Measurements from ENCODE around the gene P4HA3.
"Not testable (repeated sequence)": the region's sequence is repeated elsewhere in the genome, so short reads cannot be mapped to it uniquely, and the experiment has no call there.

P4HA3 gene

GRCh38 chr11:74311352-74311926, at the start of gene P4HA3:
Gene P4HA3 (minus strand): TSS chr11:74311640. CDS start chr11:74311611, 29 bp downstream.
- peak; percentile 23 for DNase-seq

GRCh38 chr11:74357449-74357848, 46.0 kb upstream of the P4HA3 start:
- no peak for DNase-seq

DNA sequence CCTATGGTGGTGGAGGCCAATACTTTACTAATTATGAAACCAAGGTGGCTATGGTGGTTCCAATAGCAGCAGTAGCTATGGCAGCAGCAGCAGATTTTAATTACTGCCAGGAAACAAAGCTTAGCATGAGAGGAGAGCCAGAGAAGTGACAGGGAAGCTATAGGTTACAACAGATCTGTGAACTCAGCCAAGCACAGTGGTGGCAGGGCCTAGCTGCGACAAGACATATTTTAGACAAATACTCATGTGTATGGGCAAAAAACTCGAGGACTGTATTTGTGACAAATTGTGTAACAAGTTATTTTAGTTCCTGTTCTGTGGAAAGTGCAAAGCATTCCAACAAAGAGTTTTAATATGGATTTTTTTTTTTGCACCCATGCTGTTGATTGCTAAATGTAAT, 44.2 kb upstream of the P4HA3 start:
- DNase-seq, result no peak

- no peak for DNase-seq
These were observed 42.6 kb upstream of the P4HA3 start for GRCh38 chr11:74354036-74354435.

DNA sequence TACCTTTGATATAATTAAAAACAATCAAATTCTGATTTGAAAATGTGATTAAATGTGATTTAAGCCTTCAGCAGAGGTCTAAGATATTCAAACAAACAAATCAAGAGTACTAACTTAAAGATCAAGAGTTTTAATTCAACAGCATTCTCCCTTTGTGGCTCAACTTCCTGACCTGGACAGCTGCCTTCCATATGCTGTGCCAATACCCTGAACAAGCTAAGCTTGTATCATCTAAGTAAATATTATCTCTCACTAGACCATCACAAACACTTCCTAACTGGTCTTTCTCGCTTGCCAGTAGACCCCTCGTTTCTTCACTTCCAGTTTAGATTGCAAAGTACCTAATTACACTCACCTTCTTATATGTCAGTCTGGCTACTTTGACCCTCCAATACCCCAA, 35.9 kb upstream of the P4HA3 start:
- DNase-seq, result no peak

GRCh38 chr11:74345420-74345819, 34.0 kb upstream of the P4HA3 start:
- no peak for DNase-seq

DNA sequence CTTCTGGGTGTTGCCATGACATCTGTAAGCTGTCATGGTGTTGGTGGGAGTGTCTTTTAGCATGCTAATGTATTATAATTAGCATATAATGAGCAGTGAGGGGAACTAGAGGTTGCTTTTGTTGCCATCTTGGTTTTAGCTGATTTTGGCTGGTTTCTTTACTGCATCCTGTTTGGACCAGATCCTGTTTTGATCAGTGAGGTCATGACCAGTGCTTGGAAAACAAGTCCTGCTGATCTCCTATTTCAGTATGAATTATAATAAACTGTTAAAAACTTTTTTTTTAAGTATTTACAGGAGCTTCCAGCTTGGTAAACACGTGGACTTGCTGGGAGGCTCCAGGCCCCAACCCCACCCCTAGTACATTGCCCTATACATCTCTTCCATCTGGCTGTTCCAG, 30.5 kb upstream of the P4HA3 start:
- no peak for DNase-seq

DNA sequence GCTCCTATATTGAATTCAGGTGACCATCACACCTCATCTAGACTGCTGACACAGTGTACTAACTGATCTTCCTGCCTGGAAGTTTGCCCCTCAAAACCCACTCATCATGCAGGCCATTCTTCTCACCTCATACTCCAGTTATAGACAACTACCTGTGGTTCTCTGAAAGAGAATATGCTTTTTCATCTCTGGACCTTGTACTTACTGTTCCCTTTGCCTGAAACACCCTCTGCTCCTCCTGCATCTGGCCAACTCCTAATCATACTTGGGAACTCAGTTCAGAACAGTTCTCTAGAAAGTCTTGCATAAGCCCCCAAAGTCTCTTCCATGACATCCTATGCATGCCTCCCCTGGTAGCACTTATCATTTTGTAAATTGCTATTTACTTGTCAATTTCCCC, 28.2 kb upstream of the P4HA3 start:
- no peak for DNase-seq

- no peak for DNase-seq
These were observed 27.5 kb upstream of the P4HA3 start for GRCh38 chr11:74338963-74339362.

DNA sequence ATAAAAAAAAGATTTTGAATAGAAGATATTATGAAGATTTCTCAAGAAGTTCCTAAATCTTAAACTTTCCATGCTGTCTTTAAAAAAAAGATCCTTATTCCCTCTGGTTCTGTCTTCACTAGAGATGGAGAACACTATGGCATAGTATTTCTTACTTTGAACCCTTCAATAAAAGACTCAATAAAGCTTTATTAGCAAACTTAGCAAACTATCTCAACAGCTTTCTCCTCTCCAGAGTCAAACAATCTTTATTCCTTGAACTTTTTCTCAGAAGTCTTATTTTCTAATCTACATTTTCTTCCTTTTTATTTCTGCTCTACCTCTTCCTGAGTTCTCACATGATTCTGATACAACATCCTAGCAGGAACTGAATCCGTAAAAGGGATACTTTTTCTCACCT, 21.8 kb upstream of the P4HA3 start:
- no peak for DNase-seq

DNA sequence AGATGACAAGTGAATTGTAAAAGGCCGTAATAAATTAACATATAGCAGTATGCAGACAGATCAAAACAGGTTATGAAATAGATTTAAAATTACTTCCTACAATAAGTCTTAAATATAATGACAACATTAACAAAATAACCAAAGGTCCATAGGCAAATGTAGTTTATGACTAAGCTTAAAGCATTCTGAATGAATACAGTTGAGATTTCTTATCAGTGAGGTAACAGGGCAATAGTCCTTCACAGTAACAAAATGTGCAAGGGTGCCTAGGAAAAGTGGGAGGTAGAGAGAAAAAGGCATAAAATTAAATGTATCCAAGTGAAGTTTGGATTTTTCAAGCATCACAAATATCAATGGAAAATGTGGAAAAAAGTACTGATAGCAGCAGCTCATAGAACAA, 20.9 kb upstream of the P4HA3 start:
- DNase-seq, result no peak

DNA sequence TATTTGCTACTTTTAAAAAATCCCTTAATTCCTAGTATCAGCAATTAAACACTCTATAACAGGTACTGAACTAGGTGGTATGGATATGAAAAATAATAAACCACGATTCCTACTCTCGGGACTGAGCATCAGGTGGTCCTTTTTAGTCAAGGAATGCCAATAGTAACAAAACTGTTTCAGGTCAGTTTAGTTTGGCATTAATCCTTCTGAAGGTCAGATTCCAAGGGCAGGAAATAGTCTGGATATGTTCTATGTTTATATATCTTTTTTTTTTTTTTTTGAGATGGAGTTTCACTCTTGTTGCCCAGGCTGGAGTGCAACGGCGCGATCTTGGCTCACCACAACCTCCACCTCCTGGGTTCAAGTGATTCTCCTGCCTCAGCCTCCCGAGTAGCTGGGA, 19.6 kb upstream of the P4HA3 start:
- not testable (repeated sequence) for DNase-seq

DNA sequence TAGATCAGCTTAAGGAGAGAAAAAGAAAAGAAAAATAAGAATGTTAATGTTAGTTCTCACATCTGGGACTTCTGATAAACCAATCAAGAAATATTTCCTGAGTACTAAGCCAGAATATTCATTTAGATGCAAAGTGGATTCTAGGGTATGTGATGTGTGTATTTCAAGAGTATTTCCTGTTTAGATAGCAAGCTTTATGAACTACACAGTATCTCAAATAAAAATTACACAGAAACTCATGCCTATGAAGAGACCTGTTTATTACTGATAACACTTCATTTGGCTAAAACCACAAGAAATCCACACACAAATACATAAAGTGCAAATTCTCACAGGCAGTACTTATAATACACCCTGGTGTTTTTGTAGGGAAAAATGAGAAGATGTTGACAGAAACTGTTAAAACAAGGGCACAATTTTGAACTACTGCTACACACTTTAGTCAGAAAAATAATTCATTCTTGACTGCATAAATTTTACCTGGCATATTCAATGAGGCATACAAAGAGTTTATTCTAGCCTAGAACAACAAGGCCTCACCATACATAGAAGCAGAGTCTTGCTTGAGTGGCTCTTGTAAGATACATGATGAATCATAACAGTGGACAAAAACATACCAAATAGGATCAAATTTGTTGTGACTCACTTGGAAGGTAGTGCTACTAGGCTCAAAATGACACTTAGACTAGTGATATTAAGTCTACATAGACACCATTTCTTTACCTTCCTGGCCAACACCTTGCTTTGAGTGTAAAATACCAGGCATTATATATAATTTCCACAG, 18.8 kb upstream of the P4HA3 start:
- DNase-seq, result no peak

GRCh38 chr11:74327076-74327475, 15.6 kb upstream of the P4HA3 start:
- DNase-seq, result no peak

DNA sequence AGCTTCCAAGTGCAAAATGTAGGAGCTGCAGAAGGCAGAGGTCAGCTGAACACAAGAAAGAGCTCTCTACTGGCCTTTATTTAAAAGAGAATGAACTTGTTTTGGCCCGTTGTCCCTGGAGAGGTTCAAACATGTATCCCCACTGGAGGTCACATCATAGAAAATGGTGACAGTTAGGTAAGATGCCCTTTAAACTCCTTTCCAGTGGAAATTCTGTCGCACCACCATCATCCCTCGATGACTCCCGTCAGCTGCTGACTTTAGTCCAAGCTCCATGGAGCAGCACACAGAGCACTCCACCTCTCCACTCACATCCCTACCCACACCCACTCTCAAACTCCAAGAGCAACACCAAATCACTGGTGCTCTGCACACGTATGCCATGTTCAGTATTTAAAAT, 15.2 kb upstream of the P4HA3 start:
- no peak for DNase-seq

- DNase-seq, result no peak
These were observed 14.5 kb upstream of the P4HA3 start for GRCh38 chr11:74325649-74326645.

DNA sequence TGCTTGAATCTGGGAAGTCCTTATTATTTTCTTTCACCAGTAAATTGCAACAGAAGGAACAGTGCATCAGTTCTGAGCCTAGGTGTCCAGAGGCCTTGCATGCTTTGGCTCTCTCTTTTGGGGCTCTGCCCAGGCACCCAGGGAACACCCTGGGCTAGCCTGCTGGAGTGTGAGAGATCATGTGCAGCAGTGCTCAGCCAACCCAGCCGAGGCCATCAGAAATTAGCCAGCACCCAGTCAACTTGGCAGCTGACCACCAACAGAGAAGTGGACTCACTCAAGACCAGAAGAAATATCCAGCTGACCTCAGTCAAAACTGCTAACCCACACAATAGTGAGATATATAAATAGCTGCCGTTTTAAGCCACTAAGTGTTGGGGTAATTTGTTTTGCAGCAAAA, 11.2 kb upstream of the P4HA3 start:
- DNase-seq, result no peak

GRCh38 chr11:74321487-74322188, 10.2 kb upstream of the P4HA3 start:
- peak; percentile 13 for DNase-seq

GRCh38 chr11:74320538-74320937, 9.1 kb upstream of the P4HA3 start:
- no peak for DNase-seq

DNA sequence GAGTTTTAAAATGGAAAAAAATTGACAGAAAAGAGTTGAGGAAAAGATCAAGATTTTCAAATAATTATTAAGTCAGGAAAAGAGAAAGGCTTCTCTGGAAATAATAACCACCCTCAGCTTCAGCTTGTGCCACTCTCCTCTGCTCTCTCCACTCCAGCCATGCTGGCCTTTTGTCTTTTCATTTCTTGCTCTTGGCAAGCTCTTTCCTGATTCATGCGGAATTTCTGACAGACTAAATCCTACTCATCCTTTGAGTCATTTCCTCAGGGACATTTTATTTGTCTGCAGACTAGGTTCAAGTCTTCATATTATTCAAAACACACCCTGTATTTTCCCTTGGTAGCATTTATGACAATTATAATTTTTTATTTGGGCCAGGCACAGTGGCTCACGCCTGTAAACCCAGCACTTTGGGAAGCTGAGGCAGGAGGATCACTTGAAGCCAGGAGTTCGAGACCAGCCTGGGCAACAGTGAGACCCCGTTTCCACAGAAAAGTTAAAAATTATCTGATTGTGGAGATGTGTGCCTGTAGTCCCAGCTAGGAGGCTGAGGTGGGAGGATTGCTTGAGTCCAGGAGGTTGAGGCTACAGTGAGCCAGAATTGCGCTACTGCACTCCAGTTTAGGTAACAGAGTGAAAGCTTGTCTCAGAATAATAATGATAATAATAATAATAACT, 7.8 kb upstream of the P4HA3 start:
- DNase-seq, result no peak

GRCh38 chr11:74318241-74318932, 6.9 kb upstream of the P4HA3 start:
- DNase-seq, result no peak
